ENCODE data around the gene PRRG3.
A peak's percentile ranks its signal among the peaks of the same experiment; 100 is the strongest.
"Not testable (repeated sequence)": the region's sequence is repeated elsewhere in the genome, so short reads cannot be mapped to it uniquely, and the experiment has no call there.

PRRG3 gene

DNA sequence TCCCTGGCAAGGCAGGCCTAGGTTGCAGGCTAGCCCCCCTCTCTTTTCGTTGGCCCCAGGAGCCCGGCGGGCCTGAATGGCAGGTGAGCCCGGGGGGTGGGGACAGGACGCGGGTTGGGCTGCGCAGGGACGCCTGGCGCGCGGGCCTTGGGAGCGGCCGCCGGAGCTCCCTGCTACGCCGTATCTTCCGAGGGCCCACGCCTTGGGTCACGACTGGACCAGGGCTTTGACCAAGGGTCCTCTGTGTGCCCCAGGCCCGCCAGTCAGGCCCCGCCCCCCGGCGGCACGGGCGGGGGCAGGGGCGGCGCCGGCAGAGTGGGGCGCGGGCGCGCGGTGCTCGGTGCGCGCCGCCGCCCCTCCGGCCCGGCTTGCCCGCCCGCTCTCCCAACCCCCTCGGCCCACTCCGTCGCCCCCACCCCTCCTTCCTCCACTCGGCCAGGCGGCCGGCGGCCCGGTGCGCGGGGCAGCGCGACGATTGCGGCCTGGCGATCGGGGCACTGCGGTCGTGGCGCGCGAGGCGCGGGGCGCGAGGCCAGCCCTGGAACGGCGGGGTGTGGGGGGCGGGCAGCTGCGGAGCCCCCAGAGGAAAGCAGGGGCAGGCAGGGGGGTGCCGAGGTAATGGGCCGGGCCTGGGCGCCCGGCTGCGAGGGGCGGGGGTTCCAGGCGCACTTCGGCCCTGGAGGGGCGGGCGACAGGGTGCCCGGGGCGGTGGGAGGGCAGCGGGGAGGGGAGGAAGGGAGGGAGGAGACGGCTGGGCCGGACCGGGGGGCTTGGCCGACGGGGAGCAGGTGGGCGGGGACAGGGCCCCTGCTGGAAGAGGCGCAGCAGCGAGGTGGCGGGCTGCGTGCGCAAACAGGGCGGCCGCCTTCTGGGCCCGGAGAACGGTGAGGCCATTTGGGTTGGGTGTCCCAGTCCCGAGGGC lies at the start of gene PRRG3:
Gene PRRG3 (plus strand): TSS at position 798 of the 922 bp plus-strand sequence. CDS start 3,357 bp downstream, outside the sequence.
- no peak for DNase-seq

DNA sequence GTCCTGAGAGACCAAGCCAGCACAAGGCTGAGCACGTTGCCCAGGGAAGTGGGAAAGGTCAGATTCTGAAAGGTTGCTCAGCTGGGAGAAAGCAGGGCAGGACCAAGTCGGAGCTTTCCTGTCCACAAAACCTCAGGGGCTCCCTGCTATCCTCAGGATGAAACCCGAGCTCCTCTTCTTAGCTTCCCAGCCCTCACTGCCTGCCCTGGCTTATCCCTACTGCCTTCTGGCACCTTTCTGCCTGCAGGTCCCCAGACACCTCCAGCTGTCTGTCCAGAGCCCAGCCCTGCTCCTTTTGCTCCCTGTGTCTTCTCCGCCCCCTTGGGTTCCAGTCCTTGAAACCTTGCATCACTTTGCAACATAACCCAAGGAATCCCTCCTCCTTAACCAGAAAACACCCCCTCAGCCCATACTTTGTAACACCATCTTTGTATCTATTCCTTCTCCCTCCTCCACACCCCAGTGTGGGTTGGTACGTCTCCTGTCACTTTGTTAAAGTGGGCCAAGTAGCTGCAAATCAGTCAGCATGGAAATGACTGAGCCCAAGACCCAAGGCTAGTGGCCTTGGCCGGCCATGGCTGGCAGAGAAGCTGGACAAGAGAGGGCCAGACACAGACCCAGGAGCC lies 20.0 kb upstream of the PRRG3 start:
- DNase-seq: no peak

DNA sequence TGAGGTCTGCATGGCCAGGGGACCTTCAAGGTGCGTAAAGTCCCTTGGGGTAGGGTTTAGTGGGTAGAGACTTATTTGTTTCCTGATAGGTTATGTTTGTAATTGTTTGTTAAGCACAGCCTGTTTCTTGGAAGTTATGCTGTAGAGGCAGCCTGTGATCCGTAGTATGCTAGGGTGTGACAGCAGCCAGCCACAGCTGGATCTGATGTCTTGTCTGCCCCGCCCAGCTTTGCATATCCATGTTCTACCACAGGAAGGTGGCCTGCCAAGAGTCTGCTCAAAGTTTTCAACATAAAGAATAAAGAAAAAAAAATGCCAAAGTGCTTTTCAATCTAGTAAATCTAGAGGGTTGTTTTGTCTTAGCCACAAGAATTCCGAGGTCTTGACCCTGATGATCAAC lies 19.1 kb upstream of the PRRG3 start:
- DNase-seq: no peak

DNA sequence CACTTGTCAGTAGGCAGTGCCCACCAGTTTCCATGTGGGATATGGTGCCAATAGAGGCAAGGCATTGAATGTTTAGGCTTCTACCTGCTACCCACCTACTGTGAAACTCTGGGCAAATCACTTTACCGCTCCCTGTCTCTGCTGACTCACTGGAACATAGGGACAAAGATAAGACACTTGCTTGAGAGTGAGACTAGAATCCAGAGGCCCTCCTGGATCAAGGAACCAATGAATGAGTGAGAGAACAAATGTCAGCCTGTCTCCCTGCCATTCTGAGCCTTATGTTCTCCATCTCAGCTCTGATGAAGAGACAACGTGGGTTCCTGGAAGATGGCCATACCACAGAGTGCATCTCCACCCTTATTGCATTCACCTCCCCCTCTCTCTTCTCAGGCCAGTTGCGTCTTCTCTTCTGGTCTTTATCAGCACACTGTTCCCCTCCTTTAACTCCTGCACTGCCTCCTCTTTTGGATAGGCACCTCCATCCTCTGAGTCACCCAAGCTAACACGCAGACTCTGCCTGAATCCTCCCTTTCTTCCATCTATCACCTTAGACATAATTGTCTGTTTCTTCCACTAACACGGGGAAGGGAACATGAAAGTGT lies 15.4 kb upstream of the PRRG3 start:
- DNase-seq: no peak

DNA sequence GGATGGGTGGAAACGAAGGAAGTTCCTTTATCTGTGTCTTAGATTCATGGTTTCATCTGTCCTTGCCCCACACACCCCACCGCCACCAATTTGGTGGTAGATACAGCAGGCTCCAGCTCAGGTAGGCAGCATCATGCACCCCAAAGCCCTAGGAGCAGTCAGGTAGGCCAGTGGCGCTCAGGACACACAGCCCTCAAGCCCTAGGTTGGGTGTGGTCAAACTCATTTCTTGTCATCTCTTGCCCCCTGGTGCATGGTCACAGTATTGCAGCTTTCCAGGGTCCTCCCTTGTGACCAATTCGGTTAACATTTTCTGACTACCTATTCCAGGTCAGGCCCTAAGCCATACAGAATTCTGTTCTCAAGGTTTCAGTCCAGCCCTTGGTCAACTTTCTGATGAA lies 14.5 kb upstream of the PRRG3 start:
- peak; percentile 26 to 67 (median 56) for DNase-seq

DNA sequence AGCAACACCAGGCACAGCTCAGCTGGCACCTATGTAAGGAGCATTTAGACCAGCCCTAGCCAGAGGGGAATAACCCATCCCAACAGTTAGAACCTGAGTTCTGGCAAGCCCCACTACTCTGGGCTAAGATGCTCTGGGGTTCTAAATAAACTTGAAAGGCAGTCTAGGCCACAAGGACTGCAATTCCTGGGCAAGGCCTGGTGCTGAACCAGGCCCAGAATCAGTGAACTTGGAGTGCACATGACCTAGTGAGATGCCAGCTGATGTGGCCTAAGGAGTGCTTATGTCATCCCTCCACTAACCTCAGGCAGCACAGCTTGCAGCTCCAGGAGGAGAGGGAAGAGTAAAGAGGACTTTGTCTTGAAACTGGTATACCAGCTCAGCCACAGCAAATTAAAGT lies 7.6 kb upstream of the PRRG3 start:
- DNase-seq: no peak

DNA sequence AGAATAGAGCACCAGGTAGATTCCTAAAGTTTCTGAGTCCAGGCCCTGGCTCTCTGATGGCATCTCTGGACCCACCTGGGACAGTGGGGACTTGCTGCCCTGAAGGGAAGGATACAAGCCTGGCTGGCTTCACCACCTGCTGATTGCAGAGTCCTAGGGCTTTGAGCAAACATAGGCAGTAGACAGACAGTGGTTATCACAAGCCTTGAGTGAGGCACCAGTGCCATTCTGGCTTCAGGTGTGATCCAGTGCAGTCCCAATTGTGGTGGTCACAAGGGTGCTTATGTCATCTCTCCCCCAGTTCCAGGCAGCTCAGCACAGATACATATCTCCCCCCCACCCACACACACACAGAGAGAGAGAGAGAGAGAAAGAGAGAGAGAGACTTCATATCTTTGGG lies 6.6 kb upstream of the PRRG3 start:
- DNase-seq: no peak

DNA sequence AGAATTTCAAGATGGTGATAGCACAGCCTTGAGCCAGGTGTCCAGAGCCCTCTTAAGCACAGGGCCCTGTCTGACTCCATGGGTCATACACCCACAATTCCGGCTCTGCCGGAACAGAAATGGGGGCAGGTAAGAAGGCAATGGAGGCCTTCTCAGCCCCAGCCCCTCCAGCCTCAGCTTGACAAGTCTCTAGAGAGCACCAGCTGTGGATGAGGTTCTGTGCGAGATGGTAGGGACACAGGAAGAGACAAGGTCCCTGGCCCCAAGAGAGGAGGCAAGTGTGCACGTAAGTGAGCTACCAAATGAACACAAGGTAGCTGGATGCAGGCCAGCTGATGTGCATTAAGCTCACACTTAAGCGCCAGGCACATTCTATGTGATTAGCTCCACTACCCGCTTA lies 2.4 kb upstream of the PRRG3 start:
- DNase-seq: no peak

DNA sequence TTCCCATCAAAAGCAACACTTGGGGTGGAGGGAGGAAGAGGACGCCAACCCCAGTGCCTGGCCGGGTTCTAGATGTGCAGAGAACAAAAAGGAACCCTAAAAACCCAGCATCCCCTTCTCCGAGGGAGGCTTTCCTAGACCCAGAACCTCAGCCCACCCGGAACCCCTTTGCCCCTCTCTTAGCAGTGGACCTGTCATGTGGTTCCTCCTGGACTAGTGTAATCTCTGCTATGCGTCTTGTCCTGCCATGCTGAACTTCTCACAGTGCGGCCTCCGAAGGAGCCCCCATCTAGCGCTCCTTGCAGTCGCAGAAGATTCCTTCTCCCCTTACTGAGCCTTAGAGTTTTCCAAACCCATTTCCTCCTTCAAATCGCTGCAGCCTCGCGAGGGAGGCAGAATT lies 1.1 kb upstream of the PRRG3 start:
- no peak for DNase-seq

DNA sequence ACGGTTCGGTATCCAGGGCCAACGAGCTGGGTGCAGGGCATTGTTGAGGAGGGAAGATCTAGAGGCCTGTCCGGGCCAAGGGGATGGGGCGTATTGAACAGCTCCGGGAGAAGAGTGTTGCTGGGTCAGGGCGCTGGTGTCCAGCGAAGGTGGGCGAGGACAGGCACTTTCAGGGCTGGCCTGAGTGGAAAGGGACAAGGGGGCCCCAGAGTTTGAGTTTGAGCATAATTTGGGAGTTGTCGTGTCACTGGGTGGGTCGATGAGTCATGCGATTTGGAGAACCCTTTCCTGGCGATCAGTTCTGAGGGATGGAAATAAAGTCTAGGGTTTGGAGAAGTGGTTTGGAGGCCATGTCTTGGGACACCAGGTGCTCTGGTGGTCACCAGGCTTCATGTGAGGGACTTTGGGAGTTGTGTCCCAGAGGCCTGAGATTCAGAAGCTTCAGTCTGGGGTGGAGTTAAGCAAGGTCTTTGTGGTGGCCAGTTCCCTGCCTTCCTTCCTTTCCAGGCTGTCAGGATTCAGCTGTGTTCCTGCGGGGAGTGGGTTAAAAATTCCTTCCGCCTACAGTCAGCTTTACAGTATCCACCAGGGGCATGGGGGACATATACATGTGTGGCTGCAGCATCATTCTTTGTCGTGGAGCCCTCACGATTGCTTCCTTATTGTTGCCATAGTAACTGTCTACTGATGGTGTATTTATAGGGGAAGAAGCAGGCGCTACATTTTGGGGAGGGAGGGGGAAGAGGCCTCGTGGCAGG lies 504 bp downstream of the PRRG3 start:
- peak in 1 of 3 experiments; percentile 6 for DNase-seq

DNA sequence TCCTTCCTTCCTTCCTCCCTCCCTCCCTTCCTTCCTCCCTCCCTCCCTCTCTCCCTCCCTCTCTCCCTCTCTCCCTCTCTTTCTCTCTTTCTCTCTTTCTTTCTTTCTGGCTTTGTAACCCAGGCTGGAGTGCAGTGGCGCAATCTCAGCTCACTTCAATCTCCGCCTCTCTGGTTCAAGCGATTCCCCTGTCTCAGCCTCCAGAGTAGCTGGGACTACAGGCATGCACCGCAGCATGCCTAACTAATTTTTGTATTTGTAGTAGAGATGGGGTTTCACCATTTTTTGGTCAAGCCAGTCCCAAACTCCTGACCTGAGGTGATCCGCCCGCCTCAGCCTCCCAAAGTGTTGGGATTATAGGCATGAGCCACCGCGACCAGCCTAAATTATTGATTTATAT lies 1.8 kb downstream of the PRRG3 start:
- DNase-seq: not testable (repeated sequence)

DNA sequence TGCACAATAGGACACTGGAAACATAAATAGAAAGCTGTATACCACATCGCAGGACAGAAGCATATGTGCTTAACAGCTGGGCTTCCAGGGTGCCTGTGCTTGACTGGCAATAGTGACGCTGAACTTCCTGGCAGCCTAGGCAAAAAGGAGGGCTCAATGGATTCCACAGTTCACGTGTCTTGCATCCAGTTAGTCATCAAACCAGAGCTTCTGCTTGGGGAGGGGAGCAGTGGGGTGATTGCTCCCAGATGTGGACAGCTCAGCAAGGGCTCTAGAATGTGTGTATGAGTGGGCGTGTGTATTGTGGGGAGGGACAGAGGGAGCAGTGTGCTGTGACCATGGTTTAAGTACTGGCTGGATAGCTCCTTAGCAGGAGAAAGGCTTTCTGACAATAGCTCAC lies 2.3 kb downstream of the PRRG3 start:
- DNase-seq: no peak

DNA sequence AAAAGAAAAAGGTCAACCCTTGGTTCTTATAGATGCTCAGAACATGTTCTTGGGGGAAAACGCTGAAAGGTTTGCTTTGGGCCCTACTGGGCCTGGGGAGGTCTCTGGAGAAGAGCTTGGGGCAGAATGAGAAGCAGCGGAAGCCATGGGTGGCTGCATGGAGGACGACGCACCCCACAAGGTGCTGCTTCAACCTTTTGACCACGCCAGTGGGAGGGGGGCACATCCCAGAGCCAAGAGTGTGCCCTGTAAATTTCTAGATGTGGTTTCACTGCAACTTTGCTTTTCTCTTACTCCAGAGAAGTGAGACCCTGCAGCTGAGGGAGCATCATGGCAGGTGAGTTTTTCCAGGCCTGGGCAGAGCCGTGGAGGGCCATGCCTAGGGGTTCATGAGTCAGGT lies 3.2 kb downstream of the PRRG3 start:
- DNase-seq: no peak

DNA sequence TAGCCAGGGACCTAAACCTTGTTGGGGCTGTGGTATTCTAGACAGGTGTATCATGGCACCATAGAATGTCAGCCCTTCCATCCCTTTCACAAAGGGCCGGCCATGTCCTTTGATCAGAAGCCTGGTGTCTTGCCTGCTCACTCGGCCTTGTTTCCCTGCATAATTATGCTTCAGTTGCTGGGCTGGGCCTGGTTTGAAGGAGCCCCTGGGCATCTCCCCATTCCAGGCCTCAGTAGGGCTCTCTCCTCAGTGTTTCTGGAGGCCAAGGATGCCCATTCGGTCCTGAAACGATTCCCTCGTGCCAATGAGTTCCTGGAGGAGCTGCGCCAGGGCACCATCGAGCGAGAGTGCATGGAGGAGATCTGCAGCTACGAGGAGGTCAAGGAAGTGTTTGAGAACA lies 4.5 kb downstream of the PRRG3 start:
- no peak for DNase-seq

DNA sequence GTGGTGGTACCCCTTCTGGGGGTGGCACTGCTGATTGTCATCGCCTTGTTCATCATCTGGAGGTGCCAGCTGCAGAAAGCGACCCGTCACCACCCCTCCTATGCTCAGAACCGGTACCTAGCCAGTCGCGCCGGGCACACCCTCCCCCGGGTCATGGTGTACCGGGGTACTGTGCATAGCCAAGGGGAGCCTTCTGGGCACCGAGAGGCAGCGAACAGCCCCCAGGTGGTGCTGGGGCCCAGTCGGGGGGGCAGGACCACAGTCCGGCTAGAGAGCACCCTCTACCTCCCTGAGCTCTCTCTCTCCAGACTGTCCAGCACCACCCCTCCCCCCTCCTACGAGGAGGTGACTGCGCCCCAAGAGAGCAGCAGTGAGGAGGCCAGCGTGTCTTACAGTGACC lies 5.3 kb downstream of the PRRG3 start:
- DNase-seq: no peak

DNA sequence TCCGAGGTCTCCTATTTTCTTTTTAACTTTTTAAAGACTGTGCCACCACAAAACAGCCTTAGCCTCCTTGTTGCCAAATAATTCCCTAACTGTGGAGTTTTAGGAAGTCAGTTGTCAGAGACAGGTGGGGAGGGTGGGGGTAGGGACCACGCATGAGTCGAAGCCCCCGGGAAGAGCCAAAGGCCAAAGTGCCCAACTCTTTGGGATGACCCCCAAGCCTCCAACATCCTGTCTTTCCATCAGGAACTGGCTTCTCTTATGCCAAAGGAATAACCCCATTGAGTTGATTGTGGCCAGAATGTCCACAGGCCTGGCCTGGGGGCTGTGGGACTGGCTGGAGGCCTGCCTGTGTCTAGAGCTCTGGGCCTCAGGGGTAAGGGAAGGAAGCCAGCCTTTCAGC lies 5.8 kb downstream of the PRRG3 start:
- DNase-seq: no peak

DNA sequence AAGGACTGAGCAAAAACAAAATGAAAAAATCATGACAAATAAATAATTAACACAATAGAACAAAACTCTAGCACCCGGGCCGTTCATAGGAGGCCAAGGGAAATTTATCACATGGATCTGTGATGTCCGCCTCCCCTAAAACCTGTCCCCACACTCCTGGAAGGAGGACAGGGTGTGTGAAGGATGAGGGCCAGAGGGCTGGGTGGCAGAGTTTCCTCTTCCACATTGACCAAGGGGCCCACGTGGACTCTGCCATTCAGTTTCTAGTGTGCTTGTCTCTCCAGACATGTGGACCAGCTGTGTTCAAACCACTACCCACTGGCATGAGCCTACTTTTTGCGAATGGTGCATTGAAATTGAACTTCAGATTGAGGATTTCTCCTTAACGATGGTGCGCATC lies 6.3 kb downstream of the PRRG3 start:
- no peak for DNase-seq

DNA sequence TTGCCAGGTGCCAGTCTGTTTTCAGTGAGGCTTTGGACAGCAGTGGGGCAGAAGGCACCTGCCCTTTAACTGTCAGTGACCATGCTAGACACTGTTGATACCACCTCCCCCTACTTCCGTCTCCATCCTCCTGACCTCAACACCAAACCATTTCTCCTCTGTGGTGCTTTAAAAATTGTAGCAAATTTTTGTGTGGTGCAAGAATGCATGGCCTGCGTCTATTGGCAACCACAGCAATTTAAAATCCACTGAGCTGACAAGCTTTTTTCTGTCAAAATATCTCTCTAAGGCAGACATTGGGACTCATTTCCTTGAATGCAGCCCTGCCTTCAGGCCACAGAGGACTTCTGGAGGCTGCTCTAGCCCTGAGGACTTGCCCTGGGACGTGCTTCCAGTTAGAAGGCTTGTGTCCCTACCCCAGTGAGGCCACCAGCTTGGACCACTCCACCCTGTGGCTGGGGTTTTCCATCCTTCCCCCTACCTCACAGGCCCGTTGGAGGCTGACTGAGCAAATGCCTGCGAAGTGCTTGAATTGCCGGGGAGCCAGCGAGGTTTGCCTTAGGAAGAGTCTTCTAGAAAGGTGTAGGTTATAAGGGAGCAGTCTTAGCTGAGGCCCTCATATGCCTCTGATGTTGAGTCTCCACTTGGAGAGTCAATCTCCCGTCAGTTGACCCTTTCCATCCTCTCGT lies 6.9 kb downstream of the PRRG3 start:
- DNase-seq: no peak

DNA sequence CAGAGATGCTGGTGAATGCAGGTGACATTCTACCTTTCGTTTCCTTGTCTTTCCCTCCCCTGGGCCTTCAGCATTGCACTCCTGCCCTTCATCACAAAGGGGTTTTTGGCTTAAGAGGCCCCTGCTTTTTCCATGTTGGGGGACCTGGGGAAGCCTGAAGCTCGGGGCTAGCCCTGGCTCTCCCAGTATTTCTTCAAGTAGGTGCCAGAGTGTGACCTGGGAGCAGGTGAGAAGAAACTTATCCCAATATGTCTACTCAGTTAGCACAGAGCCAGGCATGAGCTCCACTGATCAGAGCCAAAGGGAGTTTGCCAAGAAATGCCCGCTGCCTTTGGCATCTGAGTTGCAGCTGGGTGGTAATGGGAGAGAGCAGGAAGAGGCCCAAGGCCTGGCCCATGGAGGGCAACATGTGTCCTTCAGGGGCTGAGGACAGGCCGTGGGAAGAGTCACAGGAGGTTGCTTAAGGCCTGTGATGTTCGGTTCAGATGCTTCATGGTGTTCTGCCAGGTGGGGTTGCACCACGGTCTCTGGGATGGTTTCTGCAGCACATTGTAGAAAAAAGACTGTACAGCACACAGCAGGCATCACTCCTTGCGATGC lies 7.6 kb downstream of the PRRG3 start:
- DNase-seq: no peak

DNA sequence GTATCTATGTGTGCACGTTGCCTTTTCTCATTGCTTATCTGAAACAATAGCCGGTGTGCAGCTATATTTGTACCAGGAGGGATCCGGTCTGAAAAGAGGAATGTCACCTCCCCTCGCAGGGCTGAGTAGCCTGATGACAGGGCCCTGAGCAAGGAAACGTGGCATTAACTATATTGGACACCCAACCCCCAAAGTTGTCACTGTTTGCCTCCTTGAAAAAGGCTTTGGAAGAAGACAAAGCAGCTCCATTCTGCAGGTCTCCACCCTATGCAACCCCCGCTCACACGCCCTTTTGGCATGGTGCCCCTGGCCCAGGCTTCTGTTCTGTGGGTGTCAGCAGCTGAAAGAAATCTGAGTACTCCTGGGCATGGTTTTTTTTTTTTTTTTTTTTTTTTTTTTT lies 8.2 kb downstream of the PRRG3 start:
- DNase-seq: peak in 1 of 3 experiments; percentile 14

DNA sequence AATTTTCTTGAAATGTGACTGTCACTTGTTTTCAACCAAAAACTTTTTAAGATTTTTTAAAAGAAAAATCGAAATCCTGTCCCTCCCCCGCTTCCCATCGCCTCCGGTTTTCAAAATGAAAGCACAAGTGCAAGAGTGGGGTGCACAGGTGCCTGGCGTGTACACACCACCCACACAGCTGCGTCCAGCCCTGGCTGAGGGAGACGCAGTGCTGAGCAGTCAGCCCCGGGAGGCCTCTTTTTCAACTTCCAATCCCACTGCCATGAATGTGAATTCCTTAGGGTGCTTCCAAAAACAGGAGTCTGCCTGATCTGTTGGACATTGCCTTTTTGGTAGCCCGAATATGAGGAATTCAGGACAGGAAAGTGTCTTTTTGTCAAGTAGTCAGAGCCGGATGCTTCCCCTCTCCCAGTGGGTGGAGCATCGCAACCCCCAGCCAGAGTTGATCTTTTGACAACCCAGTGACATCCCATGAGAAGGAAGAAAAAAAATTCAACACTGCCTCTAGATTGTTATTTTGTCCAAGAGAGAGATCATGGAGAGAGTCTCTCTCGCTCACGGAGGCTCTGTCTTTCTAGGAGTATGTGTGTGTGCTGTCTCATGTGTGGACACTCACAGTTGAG lies 8.9 kb downstream of the PRRG3 start:
- DNase-seq: peak in 1 of 3 experiments; percentile 14

DNA sequence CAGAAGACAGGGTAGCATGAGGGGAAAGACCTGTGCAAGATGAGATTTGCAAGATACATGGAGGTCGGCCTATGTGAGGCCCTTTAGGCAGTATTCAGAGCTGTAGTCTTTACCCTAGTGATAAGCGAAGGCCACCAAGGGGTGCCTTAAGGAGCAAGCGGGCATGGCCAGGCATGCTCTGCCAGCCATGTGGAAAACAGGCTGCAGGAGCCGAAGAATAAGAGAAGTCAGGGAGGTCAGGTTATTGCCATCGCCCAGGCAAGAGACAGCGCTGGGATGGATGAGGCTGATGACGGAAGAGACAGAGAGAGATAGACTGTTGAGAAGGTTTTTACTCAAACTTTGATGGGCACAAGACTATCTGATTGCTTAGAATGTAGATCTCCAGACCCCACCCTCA lies 13.6 kb downstream of the PRRG3 start:
- no peak for DNase-seq

Measured in NCI-H1417 (cell line).